Left lung (tissue), 10 donors: ENCODE data around the gene PCSK9. TPM values are rescaled to one million over a fixed set of nuclear protein-coding genes. Genes with fewer than 3 reads are reported as not detected.

ENCODE experiments used
- ATAC-seq: fragments of 200-7000 bp; cut with Tn5 transposase; one replicate; pipeline ENCODE4 v1.9.1; 2020; ENCODE audit warnings: moderate library complexity
- DNase-seq, 4 donors: peaks; one replicate each; pipeline ENCODE4 v3.0.0-alpha.2; 2013 to 2020
- H3K27ac ChIP-seq, 2 donors: fragments of 200-600 bp; sonication (generic) in 1 of 2; one replicate each; pipeline versions ENCODE4 v1.5.0 to v1.8.0; 2020 to 2021
- H3K27me3 ChIP-seq, 2 donors: fragments of 200-600 bp; sonication (generic) in 1 of 2; one replicate each; pipeline versions ENCODE4 v1.5.0 to v1.8.0; 2020 to 2021
- H3K36me3 ChIP-seq, 2 donors: fragments of 200-600 bp; sonication (generic) in 1 of 2; one replicate each; pipeline versions ENCODE4 v1.5.0 to v1.8.0; 2020 to 2021
- H3K4me1 ChIP-seq, 2 donors: fragments of 200-600 bp; one replicate each; pipeline ENCODE4 v1.8.0; 2021
- H3K4me3 ChIP-seq, 2 donors: fragments of 200-600 bp; sonication (generic) in 1 of 2; one replicate each; pipeline versions ENCODE4 v1.5.0 to v1.8.0; 2020 to 2021; ENCODE audit warnings: mild to moderate bottlenecking in 1 of 2
- H3K9me3 ChIP-seq, 2 donors: fragments of 200-600 bp; sonication (generic) in 1 of 2; one replicate each; pipeline versions ENCODE4 v1.5.0 to v1.8.0; 2020 to 2021
- CTCF ChIP-seq, 2 donors: fragments of 200-600 bp; sonication (generic) in 1 of 2; IDR thresholded peaks; one replicate each; pipeline versions ENCODE4 v1.5.0 to v1.8.0; 2021; ENCODE audit warnings: antibody characterized with exemption in 2 of 2
- intact Hi-C, 2 donors: fragments of 100-400 bp; cut with DNase I; formaldehyde crosslinking; loops; one replicate each; pipeline versions ENCODE4 v1.11.2 to v1.14.2; 2022
- polyA plus RNA-seq, 6 donors: library from polyadenylated mRNA; unstranded; fragments of 120-200 nt; gene quantifications; one replicate each; pipeline ENCODE4 v1.2.1, GENCODE V29; 2013; ENCODE audit not compliant: insufficient read length in 6 of 6
- total RNA-seq, 2 donors: library from RNA; stranded (reverse); fragmentation: NEBNext Ultra II Directional; extraction: Animal tissue kit (Norgen Biotek cat#: 25700); gene quantifications; one replicate each; pipeline ENCODE4 v1.2.1, GENCODE V29; 2021
- donor health status: DM: no; HTN: yes; CAD: no.
- donor health status: DM: no; HTN: no; CAD: no.

The PCSK9 gene
- total and polyA plus RNA-seq, 8 donors: 0.63 to 55.0 (median 1.5) TPM

- peak; percentile 61 to 81 for TF ChIP-seq CTCF (IDR thresholded peaks at IDR 0.05)
- Histone ChIP-seq H3K36me3 (no peaks in the 10 kb centered on the region), H3K4me1 (peaks cover 0 to 12% of the 10 kb centered on the region in 2 donors), H3K4me3 (peak overlapping the region in 1 of 2 donors; percentile 6), H3K27me3 (peaks cover 17 to 61% of the 10 kb centered on the region in 2 donors), H3K9me3 (no peaks in the 10 kb centered on the region), H3K27ac (no peak overlapping the region)
- ATAC-seq: peak; percentile 96
- intact Hi-C loops: loop anchor here in 1 of 2 donors (10.0 kb wide), 1 partner anchor 52 kb away; no protein-coding TSS in a partner anchor
- DNase-seq: peak; percentile 36 to 95 (median 74)
Observed at GRCh38 chr1:54996359-54996868, 42.9 kb upstream of the PCSK9 start.

GRCh38 chr1:54996869-54997710 is 42.3 kb upstream of the PCSK9 start:
- no peak overlapping the region for H3K27ac ChIP-seq
- H3K4me3 ChIP-seq: peak overlapping the region in 1 of 2 donors; percentile 6
- H3K4me1 ChIP-seq: peaks cover 0 to 12% of the 10 kb centered on the region in 2 donors
- peaks cover 17 to 61% of the 10 kb centered on the region in 2 donors for H3K27me3 ChIP-seq
- intact Hi-C loops: loop anchor here in 1 of 2 donors (10.0 kb wide), 1 partner anchor 52 kb away; no protein-coding TSS in a partner anchor
- DNase-seq (peak in 1 of 4 donors; percentile 13), ATAC-seq (peak; percentile 74)
- H3K36me3 ChIP-seq: no peaks in the 10 kb centered on the region
- H3K9me3 ChIP-seq: no peaks in the 10 kb centered on the region
- no peak for TF ChIP-seq CTCF (IDR thresholded peaks at IDR 0.05)

- Histone ChIP-seq H3K4me1 (peaks cover 0 to 12% of the 10 kb centered on the region in 2 donors), H3K4me3 (no peak overlapping the region), H3K36me3 (no peaks in the 10 kb centered on the region), H3K27me3 (peaks cover 17 to 61% of the 10 kb centered on the region in 2 donors), H3K9me3 (no peaks in the 10 kb centered on the region), H3K27ac (no peak overlapping the region)
- DNase-seq (no peak), ATAC-seq (no peak)
- intact Hi-C loops: loop anchor here in 1 of 2 donors (10.0 kb wide), 1 partner anchor 53 kb away; no protein-coding TSS in a partner anchor
- no peak for TF ChIP-seq CTCF (IDR thresholded peaks at IDR 0.05)
Observed at GRCh38 chr1:54997711-54997986, 41.7 kb upstream of the PCSK9 start.

GRCh38 chr1:54998100-54998499 is 41.2 kb upstream of the PCSK9 start:
- intact Hi-C loops: loop anchor here in 1 of 2 donors (10.0 kb wide), 1 partner anchor 53 kb away; no protein-coding TSS in a partner anchor
- DNase-seq: no peak
- Histone ChIP-seq H3K27ac (no peak overlapping the region), H3K4me3 (no peak overlapping the region), H3K36me3 (no peaks in the 10 kb centered on the region), H3K27me3 (peaks cover 17 to 61% of the 10 kb centered on the region in 2 donors), H3K9me3 (no peaks in the 10 kb centered on the region), H3K4me1 (peaks cover 0 to 12% of the 10 kb centered on the region in 2 donors)
- TF ChIP-seq CTCF (IDR thresholded peaks at IDR 0.05): no peak
- no peak for ATAC-seq

- peaks cover 0 to 12% of the 10 kb centered on the region in 2 donors for H3K4me1 ChIP-seq
- no peak for DNase-seq
- no peaks in the 10 kb centered on the region for H3K36me3 ChIP-seq
- intact Hi-C loops: loop anchor here in 1 of 2 donors (10.0 kb wide), 1 partner anchor 54 kb away; no protein-coding TSS in a partner anchor
- H3K4me3 ChIP-seq: no peak within 1 kb of the TSS
- no peaks in the 10 kb centered on the region for H3K9me3 ChIP-seq
- no peak within 1 kb of the TSS for H3K27ac ChIP-seq
- no peak for ATAC-seq
- TF ChIP-seq CTCF (IDR thresholded peaks at IDR 0.05): no peak
- peaks cover 17 to 61% of the 10 kb centered on the region in 2 donors for H3K27me3 ChIP-seq
Observed at GRCh38 chr1:54998677-54999076, 40.7 kb upstream of the PCSK9 start, which contains the start of gene BSND. Gene BSND, plus strand, starts transcription at chr1:54998933. Its CDS starts 254 bp downstream, at chr1:54999187.
